Measurements from ENCODE around the gene CAPN10. TPM values are rescaled to one million over a fixed set of nuclear protein-coding genes. Genes with fewer than 3 reads are reported as not detected.

Gene CAPN10
- total RNA-seq, 1 donor from 2014 or later: 47.8 TPM

DNA sequence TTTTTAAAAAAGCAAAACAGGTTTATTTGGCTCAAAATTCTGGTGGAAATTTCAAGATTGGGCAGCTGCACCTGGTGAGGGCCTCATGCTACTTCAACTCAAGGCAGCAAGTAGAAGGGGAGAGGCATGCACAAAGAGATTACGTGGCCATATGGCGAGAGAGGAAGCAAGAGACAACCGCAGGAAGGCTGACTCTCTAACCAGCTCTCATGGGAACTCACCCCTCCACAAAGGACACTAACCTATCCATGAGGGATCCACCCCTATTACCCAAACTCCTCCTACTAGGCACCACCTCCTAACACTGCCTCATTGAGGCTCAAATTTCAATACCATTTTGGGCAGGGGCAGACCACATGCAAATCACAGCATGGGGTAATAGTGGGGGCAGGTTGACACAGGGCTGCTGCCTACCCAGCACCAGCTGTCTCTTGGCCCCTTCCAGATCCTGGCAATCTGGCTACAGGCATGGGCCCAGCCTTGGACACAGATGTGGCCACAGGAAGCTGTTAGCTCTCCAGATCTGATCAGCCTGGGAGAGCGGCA is 2.0 kb upstream of the CAPN10 start:
- peaks cover 30% of the 10 kb centered on the region for H3K4me1 Mint-ChIP-seq (ENCODE audit: unreplicated experiment)
- DNase-seq (ENCODE audit: low spot score): no peak
- H3K9me3 Mint-ChIP-seq (ENCODE audit: unreplicated experiment): peaks cover 4% of the 10 kb centered on the region
- peaks cover 44% of the 10 kb centered on the region for H3K36me3 Mint-ChIP-seq (ENCODE audit: low read depth, unreplicated experiment)
- H3K4me3 Mint-ChIP-seq (ENCODE audit: unreplicated experiment): peak overlapping the region; percentile 99
- peak overlapping the region; percentile 82 for H3K27ac Mint-ChIP-seq (ENCODE audit: unreplicated experiment)
- TF ChIP-seq, protein P1, sequence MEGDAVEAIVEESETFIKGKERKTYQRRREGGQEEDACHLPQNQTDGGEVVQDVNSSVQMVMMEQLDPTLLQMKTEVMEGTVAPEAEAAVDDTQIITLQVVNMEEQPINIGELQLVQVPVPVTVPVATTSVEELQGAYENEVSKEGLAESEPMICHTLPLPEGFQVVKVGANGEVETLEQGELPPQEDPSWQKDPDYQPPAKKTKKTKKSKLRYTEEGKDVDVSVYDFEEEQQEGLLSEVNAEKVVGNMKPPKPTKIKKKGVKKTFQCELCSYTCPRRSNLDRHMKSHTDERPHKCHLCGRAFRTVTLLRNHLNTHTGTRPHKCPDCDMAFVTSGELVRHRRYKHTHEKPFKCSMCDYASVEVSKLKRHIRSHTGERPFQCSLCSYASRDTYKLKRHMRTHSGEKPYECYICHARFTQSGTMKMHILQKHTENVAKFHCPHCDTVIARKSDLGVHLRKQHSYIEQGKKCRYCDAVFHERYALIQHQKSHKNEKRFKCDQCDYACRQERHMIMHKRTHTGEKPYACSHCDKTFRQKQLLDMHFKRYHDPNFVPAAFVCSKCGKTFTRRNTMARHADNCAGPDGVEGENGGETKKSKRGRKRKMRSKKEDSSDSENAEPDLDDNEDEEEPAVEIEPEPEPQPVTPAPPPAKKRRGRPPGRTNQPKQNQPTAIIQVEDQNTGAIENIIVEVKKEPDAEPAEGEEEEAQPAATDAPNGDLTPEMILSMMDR (IDR thresholded peaks at IDR 0.05; ENCODE audit: unreplicated experiment): no peak
- H3K27me3 Mint-ChIP-seq (ENCODE audit: unreplicated experiment): peaks cover 15% of the 10 kb centered on the region

GRCh38 chr2:240585101-240585500 is 1.4 kb upstream of the CAPN10 start:
- TF ChIP-seq, protein P1 (IDR thresholded peaks at IDR 0.05; ENCODE audit: unreplicated experiment): no peak
- Mint-ChIP-seq H3K27me3 (ENCODE audit: unreplicated experiment) (peaks cover 13% of the 10 kb centered on the region), H3K4me1 (ENCODE audit: unreplicated experiment) (peaks cover 29% of the 10 kb centered on the region), H3K9me3 (ENCODE audit: unreplicated experiment) (peaks cover 4% of the 10 kb centered on the region), H3K4me3 (ENCODE audit: unreplicated experiment) (peak overlapping the region; percentile 99), H3K27ac (ENCODE audit: unreplicated experiment) (peak overlapping the region; percentile 82), H3K36me3 (ENCODE audit: low read depth, unreplicated experiment) (peaks cover 42% of the 10 kb centered on the region)
- DNase-seq (ENCODE audit: low spot score): no peak

GRCh38 chr2:240585681-240586197 is 795 bp upstream of the CAPN10 start:
- DNase-seq (ENCODE audit: low spot score): no peak
- TF ChIP-seq, protein P1 (IDR thresholded peaks at IDR 0.05; ENCODE audit: unreplicated experiment): no peak
- Mint-ChIP-seq H3K36me3 (ENCODE audit: low read depth, unreplicated experiment) (peaks cover 36% of the 10 kb centered on the region), H3K27ac (ENCODE audit: unreplicated experiment) (peak overlapping the region; percentile 97), H3K27me3 (ENCODE audit: unreplicated experiment) (peaks cover 12% of the 10 kb centered on the region), H3K4me1 (ENCODE audit: unreplicated experiment) (peaks cover 26% of the 10 kb centered on the region), H3K9me3 (ENCODE audit: unreplicated experiment) (no peaks in the 10 kb centered on the region), H3K4me3 (ENCODE audit: unreplicated experiment) (peak overlapping the region; percentile 99)

GRCh38 chr2:240586919-240587800 is 626 bp downstream of the CAPN10 start:
- peak overlapping the region; percentile 48 for H3K27ac Mint-ChIP-seq (ENCODE audit: unreplicated experiment)
- H3K4me1 Mint-ChIP-seq (ENCODE audit: unreplicated experiment): peaks cover 26% of the 10 kb centered on the region
- TF ChIP-seq, protein P1 (IDR thresholded peaks at IDR 0.05; ENCODE audit: unreplicated experiment): no peak
- H3K36me3 Mint-ChIP-seq (ENCODE audit: low read depth, unreplicated experiment): peaks cover 33% of the 10 kb centered on the region
- H3K4me3 Mint-ChIP-seq (ENCODE audit: unreplicated experiment): peak overlapping the region; percentile 84
- no peak for DNase-seq (ENCODE audit: low spot score)
- peaks cover 12% of the 10 kb centered on the region for H3K27me3 Mint-ChIP-seq (ENCODE audit: unreplicated experiment)
- no peaks in the 10 kb centered on the region for H3K9me3 Mint-ChIP-seq (ENCODE audit: unreplicated experiment)
